Fibroblast of villous mesenchyme (primary cell): Measurements from ENCODE around the gene CDH13. TPM values are rescaled to one million over a fixed set of nuclear protein-coding genes. Genes with fewer than 3 reads are reported as not detected.
A peak's percentile ranks its signal among the peaks of the same experiment; 100 is the strongest.

Experiments
- DNase-seq: peaks from one replicate; pipeline ENCODE4 v3.0.0-alpha.2; 2010; ENCODE audit warnings: low read depth
- H3K4me3 ChIP-seq: 2 replicates; pipeline ENCODE4 v1.5.1; 2011; ENCODE audit warnings: low read depth, mild to moderate bottlenecking, low read length
- total RNA-seq: library from RNA; depleted of rRNA; stranded (reverse); fragments of >200 nt; gene quantifications from 2 replicates; pipeline ENCODE4 v1.2.3, GENCODE V29; 2012
- TF ChIP-seq, protein P1 (sequence below): IDR thresholded peaks from 2 replicates; pipeline ENCODE4 v1.5.1; 2012; ENCODE audit warnings: low read depth, mild to moderate bottlenecking, low read length; ENCODE audit not compliant: insufficient read depth

Gene CDH13
- total RNA-seq, 1 donor: 47.5 TPM

GRCh38 chr16:83185902-83186301, 559.1 kb downstream of the CDH13 start:
- no peak overlapping the region for H3K4me3 ChIP-seq
- TF ChIP-seq, protein P1, sequence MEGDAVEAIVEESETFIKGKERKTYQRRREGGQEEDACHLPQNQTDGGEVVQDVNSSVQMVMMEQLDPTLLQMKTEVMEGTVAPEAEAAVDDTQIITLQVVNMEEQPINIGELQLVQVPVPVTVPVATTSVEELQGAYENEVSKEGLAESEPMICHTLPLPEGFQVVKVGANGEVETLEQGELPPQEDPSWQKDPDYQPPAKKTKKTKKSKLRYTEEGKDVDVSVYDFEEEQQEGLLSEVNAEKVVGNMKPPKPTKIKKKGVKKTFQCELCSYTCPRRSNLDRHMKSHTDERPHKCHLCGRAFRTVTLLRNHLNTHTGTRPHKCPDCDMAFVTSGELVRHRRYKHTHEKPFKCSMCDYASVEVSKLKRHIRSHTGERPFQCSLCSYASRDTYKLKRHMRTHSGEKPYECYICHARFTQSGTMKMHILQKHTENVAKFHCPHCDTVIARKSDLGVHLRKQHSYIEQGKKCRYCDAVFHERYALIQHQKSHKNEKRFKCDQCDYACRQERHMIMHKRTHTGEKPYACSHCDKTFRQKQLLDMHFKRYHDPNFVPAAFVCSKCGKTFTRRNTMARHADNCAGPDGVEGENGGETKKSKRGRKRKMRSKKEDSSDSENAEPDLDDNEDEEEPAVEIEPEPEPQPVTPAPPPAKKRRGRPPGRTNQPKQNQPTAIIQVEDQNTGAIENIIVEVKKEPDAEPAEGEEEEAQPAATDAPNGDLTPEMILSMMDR: no peak
- no peak for DNase-seq

DNA sequence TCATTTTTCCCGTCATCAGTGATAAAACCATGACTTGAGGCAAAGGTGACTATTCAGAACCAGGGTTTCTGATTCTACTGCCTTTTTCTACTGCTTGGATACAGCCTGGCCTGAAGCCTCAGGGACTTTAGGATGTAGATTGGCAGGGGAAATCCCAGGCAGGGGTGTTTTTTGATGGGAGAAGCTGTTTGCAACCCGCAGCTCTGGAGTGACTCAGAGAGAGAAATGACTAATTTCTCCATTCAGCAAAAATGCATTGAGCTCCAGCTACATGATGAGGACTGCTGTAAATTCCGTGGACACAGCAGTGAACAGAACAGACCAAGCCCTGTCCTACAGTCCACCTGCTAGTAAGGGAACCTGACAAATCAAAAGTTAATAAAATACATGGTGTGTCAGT, 560.6 kb downstream of the CDH13 start:
- TF ChIP-seq, protein P1: no peak
- peak; percentile 59 for DNase-seq
- H3K4me3 ChIP-seq: no peak overlapping the region

DNA sequence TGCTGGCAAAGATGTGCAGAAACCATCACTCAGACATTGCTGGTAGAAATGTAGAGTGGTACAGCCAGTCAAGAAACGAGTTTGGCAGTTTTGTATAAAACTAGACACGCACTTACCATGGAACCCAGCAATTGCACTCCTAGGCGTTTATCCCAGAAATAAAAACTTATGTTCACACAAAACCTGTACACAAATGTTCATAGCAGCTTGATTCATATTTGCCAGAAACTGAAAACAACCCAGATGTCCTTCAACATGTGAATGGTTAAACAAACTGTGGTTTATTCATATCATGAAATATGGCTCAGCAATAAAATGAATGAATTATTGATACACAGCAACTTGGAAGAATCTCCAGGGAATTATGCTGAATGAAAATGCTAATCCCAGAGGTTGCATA, 570.0 kb downstream of the CDH13 start:
- DNase-seq: no peak
- TF ChIP-seq, protein P1: no peak
- no peak overlapping the region for H3K4me3 ChIP-seq

DNA sequence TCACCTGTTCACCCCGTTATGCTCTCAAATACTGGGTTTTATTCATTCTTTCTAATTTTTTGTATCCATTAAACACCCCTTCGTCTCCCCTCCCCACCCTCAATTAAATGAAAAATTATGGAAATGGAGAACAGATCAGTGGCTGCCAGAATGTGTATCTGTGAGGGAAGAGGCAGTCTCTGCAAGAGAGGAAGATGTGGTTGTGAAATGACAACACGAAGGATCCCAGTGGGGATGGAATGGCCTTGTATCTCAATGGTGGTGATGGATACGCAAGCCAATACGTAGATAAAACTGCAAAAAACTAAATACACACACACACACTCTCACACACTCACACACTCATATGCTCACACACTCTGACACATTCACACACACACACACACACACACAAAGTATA, 570.7 kb downstream of the CDH13 start:
- TF ChIP-seq, protein P1: no peak
- DNase-seq: no peak
- H3K4me3 ChIP-seq: no peak overlapping the region

DNA sequence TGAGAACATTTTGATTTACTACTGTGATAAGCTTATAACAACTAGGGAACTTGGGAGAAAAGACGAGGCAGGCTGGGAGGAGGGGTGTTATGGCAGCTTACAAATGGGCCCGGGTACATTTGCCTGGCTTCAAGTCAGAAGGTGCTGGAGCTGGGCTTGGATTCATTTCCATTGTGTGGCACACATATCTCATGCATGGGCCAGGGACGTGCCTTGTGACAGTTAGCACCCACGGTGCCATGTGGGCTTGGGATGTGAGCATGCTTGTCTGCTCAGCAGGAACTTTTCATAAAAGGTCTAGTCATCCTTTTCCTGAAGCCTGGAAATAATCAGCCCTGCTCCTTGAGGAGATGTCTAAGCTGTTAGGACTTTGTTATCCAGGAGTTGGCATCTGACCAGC, 572.2 kb downstream of the CDH13 start:
- H3K4me3 ChIP-seq: no peak overlapping the region
- no peak for DNase-seq
- TF ChIP-seq, protein P1: no peak

GRCh38 chr16:83200005-83200779, 573.4 kb downstream of the CDH13 start:
- no peak overlapping the region for H3K4me3 ChIP-seq
- DNase-seq: no peak
- TF ChIP-seq, protein P1: no peak

GRCh38 chr16:83201748-83202147, 575.0 kb downstream of the CDH13 start:
- no peak for DNase-seq
- no peak overlapping the region for H3K4me3 ChIP-seq
- TF ChIP-seq, protein P1: no peak
